OCI-LY1 (cell line): Measurements from ENCODE around the gene KCMF1.

Source experiments
- CTCF ChIP-seq: fragments of 200-600 bp; sonication (generic), shearing (Covaris generic); IDR thresholded peaks from 2 replicates; pipeline ENCODE4 v1.5.1; 2017; ENCODE audit warnings: mild to moderate bottlenecking, antibody characterized with exemption, low read length, moderate library complexity, mixed read lengths
- EZH2 ChIP-seq: fragments of 200-600 bp; sonication (generic), shearing (Covaris generic); IDR thresholded peaks from 2 replicates; pipeline ENCODE4 v1.8.0; 2017; ENCODE audit warnings: borderline replicate concordance, mixed run types, mild to moderate bottlenecking, antibody characterized with exemption, low read length, moderate library complexity, mixed read lengths

- TF ChIP-seq EZH2 = no peak
- TF ChIP-seq CTCF = no peak
Observed at GRCh38 chr2:85078536-85078935, 107.6 kb downstream of the KCMF1 start.
